GM21447 (cell line): ENCODE measurements around the gene GRAMD1A.
"Not testable (repeated sequence)": the region's sequence is repeated elsewhere in the genome, so short reads cannot be mapped to it uniquely, and the experiment has no call there.

ENCODE experiments used
- ATAC-seq: cut with Tn5 transposase; IDR thresholded peaks from one replicate; pipeline ENCODE4 v1.9.1; 2021; ENCODE audit not compliant: unreplicated experiment

GRAMD1A gene

GRCh38 chr19:35034005-35034502 is 33.9 kb downstream of the GRAMD1A start:
- ATAC-seq = no peak

- ATAC-seq = no peak
Observed at GRCh38 chr19:35034588-35035382, 34.7 kb downstream of the GRAMD1A start.

- ATAC-seq = peak; percentile 71
Observed at GRCh38 chr19:35037716-35038622, 37.8 kb downstream of the GRAMD1A start.

- no peak for ATAC-seq
Observed at GRCh38 chr19:35038623-35039512, 38.7 kb downstream of the GRAMD1A start.

GRCh38 chr19:35039881-35040825 is 40.0 kb downstream of the GRAMD1A start:
- no peak for ATAC-seq

- ATAC-seq = no peak
Observed at GRCh38 chr19:35040826-35041547, 40.9 kb downstream of the GRAMD1A start.

- no peak for ATAC-seq
Observed at GRCh38 chr19:35041548-35042055, 41.5 kb downstream of the GRAMD1A start, which contains the start of gene HPN. Gene HPN, plus strand, starts transcription at chr19:35041721. Its CDS starts 786 bp downstream, at chr19:35042507.

- ATAC-seq = no peak
Observed at GRCh38 chr19:35042056-35042730, 42.1 kb downstream of the GRAMD1A start.

GRCh38 chr19:35042954-35043604 is 43.0 kb downstream of the GRAMD1A start:
- no peak for ATAC-seq

GRCh38 chr19:35043906-35044305 is 43.8 kb downstream of the GRAMD1A start:
- ATAC-seq = no peak

GRCh38 chr19:35044317-35045117 is 44.4 kb downstream of the GRAMD1A start:
- ATAC-seq = no peak

- ATAC-seq = peak; percentile 67
Observed at GRCh38 chr19:35045667-35046300, 45.7 kb downstream of the GRAMD1A start.

GRCh38 chr19:35046461-35046860 is 46.3 kb downstream of the GRAMD1A start:
- no peak for ATAC-seq

- no peak for ATAC-seq
Observed at GRCh38 chr19:35048911-35049411, 48.8 kb downstream of the GRAMD1A start.

- no peak for ATAC-seq
Observed at GRCh38 chr19:35049456-35049855, 49.3 kb downstream of the GRAMD1A start.

- not testable (repeated sequence) for ATAC-seq
Observed at GRCh38 chr19:35050662-35051061, 50.5 kb downstream of the GRAMD1A start.
